Measurements from ENCODE around the gene SURF1. TPM values are rescaled to one million over a fixed set of nuclear protein-coding genes. Genes with fewer than 3 reads are reported as not detected.
"Not testable (repeated sequence)": the region's sequence is repeated elsewhere in the genome, so short reads cannot be mapped to it uniquely, and the experiment has no call there.

The SURF1 gene
- total RNA-seq, 1 donor from 2014 or later, result 30.7 TPM

DNA sequence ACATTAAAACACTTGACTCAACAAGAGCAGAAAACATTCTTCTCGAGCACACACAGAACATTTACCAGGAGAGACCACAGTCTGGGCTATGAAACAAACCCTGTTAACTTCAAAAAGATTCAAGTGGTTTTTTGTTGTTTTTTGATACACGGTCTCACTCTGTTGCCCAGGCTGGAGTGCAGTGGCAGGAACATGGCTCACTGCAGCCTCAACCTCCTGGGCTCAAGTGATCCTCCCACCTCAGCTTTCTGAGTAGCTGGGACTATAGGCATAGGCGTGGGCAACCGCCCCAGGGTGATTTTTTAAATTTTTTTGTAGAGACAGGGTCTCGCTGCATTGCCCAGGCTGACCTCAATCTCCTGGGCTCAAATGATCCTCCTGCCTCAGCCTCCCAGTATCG lies 29.3 kb downstream of the SURF1 start:
- not testable (repeated sequence) for DNase-seq (ENCODE audit: low read depth)

DNA sequence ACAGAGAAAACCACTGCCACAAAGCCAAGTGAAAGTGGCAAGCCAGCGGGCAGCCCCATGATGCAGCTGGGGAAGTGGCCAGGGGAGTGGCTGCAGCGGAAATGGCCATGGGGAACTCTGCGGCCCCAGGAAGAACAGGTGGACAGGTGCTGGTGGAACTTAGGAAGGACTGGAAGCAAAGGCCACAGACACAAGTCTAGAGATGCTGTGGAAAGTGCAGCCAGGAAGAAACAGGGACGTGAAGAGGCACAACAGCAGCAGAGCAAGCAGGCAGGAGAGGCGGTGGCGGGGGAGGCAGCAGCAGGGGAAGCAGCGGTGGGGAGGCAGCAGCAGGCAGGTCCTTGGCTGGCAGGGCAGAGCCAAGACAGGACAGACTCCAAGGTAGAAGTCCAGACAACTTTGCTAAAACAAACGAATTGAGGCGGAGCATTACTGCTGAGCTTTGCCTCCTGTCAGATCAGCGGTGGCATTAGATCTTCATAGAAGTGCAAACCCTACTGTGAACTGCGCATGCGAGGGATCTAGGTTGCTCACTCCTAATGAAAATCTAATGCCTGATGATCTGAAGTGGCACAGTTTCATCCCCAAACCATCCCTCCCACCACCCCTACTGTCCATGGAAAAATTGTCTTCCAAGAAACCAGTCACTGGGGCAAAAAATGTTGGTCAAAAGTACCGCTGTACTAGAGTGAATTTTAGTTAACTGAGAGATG lies 32.1 kb downstream of the SURF1 start:
- DNase-seq (ENCODE audit: low read depth), result no peak

DNA sequence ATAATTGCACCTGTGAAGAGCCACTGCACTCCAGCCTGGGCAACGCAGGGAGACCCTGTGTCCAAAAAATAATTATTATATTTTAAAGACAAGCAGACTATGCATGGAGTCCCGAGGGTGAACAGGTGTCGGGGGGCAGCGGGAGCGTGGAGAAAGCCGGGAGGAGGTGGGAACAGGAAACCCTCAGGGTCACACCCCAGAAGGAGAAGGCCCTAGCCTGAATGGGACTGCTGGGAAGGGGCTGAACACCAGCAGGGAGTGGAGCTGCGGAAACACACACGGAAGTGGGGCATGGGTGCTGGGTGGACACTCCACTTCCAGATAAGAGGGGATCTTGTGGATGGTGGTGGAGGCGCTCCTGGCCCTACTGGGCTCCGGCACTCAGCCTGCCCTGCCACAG lies 33.1 kb downstream of the SURF1 start:
- DNase-seq (ENCODE audit: low read depth), result no peak

DNA sequence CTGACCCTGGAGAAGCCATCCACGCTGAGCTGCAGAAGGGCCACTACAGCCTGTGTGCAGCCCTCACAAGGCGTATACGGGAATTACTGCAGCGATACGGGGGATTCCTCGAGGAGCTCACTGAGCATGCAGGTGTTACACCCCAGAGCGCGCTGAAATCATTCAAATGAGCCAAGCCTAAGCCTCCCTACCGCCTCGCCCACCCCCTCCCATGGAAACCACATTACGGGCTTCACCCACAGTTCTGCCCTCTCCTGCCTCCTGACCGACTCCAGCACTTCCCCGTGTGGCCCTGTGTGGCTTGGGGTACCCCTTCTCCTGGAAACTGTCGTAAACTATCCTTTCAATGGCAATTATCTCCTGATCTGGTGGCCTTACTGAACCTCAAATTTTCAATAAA lies 33.6 kb downstream of the SURF1 start:
- no peak for DNase-seq (ENCODE audit: low read depth)

DNA sequence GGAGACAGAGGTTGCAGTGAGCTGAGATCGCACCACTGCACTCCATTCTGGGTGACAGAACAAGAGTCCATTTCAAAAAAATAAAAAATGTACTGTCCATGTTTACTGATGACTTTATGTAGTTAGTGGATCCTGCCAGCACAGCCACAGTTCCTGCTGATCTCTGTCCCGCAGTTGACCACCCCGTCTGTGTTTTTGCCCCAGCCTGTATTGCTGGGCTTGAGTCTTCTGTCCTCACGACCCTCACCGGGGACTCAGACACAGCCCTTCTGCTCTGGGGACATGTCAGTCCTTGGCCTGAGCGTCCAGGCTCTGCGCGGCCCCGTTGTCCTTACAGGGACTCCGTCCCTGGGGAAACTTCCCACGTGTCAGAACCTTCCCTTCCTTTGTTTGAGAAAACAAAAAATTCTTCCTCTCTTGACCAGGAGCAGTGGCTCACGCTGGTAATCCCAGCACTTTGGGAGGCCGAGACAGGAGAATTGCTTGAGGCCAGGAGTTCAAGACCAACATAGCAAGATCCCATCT lies 34.8 kb downstream of the SURF1 start:
- DNase-seq (ENCODE audit: low read depth), result no peak

DNA sequence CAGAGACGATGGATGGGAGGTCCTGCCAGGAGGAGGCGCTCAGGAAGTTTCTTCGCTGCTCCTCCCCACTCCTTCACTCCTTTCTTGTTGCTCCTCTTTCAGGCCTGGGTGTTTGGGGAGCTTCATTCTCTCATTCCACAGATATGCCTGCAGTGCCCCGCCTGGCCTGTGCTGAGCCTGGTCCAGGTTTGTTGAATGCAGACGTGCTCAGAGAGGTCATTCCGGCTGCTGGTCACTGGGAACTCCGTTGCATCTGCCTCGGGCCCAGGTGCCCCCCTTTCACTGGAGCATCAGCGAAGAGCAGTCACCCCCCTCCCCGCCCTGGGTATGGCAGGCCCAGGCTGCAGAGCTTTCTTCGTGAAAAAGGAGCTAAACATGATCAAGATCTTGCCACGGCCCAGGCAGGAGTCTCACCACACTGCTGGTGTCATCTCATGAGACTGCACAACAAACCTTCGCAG lies 35.8 kb downstream of the SURF1 start:
- no peak for DNase-seq (ENCODE audit: low read depth)

DNA sequence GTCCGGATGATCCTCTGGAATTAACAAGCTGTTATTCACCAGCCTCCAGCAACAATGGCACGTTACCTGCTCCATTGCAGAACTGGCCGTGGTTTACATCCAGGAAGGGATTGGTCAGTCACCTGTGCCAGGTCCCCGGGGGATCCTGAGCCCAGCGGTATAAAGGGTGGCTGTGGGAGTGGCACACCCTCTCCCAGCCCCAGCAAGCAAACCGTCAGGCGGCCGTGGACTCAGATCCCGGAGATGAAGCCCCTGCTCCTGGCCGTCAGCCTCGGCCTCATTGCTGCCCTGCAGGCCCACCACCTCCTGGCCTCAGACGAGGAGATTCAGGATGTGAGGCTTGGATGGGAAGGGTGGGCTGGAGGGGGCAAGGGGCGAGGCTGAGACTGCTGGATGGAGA lies 38.7 kb downstream of the SURF1 start:
- not testable (repeated sequence) for DNase-seq (ENCODE audit: low read depth)

DNA sequence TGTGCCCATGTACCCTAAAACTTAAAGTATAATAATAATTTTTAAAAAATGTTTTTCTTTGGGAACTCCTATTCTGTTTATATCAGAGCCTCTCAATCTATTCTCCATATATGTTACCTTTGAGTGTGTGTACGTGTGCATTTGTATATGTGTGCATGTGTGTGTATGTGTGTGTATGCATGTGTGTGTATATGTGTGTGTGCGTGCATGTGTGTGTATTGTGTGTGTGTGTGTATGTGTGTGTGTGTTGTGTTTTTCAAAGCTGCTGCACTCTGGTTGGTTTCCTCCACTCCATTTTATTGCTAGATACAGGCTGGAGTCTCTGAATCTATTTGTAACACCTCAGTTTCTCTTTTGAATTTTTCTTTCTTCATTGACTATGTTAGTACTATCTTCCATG lies 40.3 kb downstream of the SURF1 start:
- DNase-seq (ENCODE audit: low read depth), result no peak

DNA sequence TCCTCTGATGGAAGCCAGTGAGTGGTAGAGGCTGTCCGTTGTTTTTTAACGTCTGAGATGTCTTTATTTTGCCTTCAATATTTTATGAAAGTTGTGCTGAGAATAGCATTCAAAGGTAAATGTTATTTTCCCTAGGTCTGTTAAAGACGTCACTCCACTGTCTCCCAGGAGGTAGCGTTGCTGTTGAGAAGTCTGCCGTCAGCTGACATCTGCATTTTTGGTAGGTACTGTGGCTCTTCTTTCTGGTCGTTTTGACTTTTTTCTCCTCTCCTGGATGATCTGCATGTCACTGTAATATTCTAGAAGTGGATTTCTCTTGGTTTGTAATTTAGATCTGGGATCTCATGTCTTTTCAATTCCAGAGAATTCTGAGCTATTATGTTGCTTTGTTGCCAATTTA lies 46.7 kb downstream of the SURF1 start:
- no peak for DNase-seq (ENCODE audit: low read depth)

DNA sequence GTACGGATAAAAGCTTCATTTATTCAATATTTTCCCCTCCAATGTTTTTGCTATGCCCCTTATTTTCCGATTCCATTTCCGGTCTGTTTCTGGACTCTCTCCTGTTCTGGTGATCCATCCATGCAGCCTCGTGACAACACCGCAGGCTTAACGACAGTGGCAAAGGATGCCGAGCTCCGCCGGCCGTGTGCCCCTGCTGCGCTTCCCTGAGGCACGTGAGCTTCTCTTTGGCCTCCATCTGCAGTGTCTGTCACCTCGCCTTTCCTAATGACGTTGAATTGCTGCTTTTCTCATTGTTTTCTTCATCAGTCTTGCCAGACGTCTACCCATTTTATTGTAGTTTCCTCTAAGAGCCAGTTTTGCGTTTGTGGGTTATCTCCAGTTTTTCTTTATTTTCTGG lies 49.0 kb downstream of the SURF1 start:
- DNase-seq (ENCODE audit: low read depth), result no peak

DNA sequence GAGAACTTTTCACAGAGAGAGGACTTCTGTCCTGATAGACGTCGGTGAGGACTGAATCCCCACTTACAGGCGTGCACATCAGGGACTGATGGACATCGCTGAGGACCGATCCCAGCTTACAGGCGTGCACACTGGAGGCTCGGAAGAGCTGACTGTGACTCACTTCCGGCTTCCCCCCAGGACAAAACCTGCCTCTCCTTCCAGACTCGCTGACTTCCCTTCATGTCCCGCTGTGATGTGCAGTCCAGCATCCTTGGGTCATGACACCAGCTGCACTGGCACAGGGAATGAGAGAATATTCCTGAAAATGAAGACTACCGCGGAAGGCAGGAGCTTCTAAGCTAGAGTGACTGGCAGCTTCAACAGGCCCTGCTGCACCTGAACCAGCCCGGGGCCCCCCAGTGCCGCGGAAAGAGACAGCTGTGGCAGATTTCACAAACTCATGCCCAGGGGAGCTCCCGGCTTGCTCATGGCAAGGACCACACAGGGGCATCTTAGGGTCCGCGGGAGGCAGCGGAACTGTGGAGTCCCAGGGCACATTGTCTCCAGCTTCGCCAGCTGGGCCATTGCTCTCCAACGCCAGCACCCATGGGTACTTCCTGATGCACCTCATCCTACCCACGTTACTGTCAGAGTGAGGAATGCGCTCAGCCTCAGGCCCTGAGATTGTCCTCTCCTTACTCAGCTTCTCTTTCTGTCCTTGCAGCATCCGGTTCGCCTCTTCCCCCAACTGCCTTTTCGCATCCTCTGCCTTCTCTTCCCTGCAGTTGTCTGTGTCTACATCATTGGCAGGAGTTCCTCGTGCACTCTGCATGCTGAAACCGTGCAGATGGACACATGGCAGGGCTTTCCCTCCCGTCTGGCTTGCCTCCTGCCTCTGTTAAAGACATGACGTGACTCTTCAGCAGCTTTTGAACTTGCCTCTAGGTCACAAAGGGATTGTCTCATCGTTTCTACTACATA lies 49.8 kb downstream of the SURF1 start:
- peak; percentile 9 for DNase-seq (ENCODE audit: low read depth)

DNA sequence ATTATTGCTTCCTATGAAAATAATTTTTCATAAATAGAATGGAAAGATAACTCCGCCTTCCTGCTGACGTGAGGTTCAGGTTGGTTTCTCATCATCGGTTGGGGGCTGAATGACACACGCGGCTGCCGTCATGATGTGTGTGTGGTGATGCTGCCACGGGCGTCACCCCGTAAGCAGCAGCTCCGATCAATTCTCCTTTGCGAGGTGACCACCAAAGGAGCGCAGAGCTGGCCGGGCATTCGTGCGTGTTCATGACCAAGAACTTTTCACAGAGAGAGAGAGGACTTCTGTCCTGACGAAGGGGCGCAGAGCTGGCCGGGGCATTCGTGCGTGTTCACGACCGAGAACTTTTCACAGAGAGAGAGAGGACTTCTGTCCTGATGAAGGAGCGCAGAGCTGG lies 50.6 kb downstream of the SURF1 start:
- DNase-seq (ENCODE audit: low read depth), result no peak

DNA sequence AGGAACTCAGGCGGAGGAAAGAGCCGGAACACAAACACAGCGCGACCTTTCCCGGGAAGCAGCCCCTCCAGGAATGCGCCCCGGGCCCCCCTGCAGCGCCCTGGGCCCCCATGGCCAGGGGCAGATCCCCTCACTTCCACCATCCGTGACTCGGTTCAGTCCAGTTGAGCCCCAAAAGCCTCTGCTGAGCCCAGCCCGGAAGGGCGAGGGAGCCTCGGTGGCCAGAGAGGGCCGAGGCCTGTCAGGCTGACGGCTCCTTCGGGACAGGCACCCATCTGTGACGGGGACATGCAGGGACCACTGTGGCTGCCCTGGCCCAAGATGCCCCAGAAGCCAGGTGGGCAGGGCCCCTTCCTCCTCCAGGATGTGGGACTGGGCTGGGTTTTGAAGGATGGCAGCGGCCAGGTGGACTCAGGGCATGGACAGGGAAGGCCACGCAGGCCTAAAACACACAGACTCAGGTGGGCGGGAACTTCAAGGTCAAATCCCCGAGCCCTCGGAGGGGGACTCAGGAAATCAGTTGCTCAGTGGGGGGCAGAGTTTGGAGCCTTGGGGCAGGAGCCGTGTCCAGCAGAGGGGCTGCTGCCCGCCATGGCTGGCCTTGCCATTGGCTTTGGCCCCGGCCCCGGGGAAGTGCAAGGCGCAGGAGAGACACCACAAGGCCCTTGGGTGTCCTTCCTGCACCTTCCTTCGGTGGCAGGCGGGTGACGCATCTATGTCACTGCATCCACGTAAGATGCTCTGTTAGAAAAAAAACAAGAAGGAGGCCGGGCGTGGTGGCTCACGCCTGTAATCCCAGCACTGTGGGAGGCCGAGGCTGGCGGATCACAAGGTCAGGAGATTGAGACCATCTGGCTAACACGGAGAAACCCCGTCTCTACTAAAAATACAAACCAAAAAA lies 51.6 kb downstream of the SURF1 start:
- DNase-seq (ENCODE audit: low read depth), result no peak

DNA sequence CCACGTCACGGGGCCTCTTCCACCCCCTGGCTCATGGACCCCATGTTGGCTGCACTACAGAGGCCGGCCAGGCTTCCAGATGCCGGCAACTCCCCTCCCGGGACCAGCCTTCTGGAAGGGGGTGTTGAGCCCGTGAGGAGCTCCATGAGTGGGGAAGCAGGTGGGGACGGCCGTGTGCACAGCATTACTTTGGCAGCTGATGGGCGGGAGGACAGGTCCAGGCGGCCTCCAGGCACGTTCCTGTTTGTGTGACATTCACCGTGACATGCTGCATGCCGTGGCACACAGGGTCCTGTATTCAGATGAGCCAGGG lies 52.2 kb downstream of the SURF1 start:
- no peak for DNase-seq (ENCODE audit: low read depth)

DNA sequence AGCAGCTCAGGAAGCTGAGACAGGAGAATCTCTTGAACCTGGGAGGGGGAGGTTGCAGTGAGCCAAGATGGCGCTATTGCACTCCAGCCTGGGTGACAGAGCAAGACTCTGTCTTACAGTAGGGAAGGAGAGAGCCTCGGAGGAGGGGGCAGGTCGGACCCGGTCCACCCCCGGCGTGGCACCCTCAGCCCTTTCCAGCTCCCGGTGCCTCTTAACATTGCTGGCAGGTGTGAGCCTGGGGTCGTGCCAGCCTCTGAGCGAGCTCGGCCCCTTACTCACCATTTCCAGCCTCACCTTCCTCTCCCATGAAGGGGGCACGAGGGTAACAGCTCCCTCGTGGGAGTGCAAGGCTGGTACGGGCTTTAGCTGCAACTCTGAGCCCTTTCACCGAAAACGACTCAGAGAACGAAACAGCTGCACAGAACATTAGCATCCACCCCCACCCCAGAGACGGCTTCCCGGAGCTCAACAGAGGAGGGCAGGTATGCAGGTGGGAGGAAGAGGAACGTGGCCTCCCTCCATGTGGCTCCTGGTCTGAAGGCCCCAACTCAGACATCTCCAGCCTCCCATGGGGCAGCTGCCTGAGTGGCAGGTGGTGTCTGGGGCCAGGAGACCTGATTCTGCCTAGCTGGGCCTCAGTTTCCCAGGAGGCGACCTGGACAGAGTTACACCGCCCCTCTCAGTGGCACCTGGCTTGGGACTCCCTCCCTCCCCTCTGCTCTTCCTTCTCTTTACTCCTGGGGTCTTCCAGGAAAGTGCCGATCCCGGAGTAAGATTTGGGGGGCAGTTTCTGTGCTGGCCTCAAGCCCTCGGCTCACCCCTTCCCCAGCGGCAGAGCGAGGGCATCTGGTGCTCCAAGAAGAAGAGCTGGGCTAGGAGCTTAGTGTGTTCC lies 52.8 kb downstream of the SURF1 start:
- no peak for DNase-seq (ENCODE audit: low read depth)

Other genes starting within 250 kb of the SURF1 start
- gene RALGDS, start 235.2 kb downstream of the SURF1 start, total RNA-seq, result 11.3 and 17.6 TPM in 2 replicates
- 1.4 and 5.9 TPM in 2 replicates for gene GBGT1, start 192.6 kb downstream of the SURF1 start, total RNA-seq
- not detected in 2 replicates for gene OBP2B, start 147.2 kb downstream of the SURF1 start, total RNA-seq
- gene ABO, start 81.3 kb downstream of the SURF1 start, total RNA-seq, result not detected in 2 replicates
- gene SURF6, start 20.3 kb downstream of the SURF1 start, total RNA-seq, result 26.7 and 30.9 TPM in 2 replicates
- gene MED22, start 8.4 kb downstream of the SURF1 start, total RNA-seq, result 34.7 and 37.4 TPM in 2 replicates
- gene RPL7A, start 8.3 kb downstream of the SURF1 start, total RNA-seq, result 1,608 and 1,677 TPM in 2 replicates
- gene SURF2, start 63 bp upstream of the SURF1 start, total RNA-seq, result 12.6 and 12.9 TPM in 2 replicates
- 252 and 296 TPM in 2 replicates for gene SURF4, start 19.6 kb upstream of the SURF1 start, total RNA-seq
- 0.21 and 2.2 TPM in 2 replicates for gene STKLD1, start 19.9 kb upstream of the SURF1 start, total RNA-seq
- 28.5 and 32.7 TPM in 2 replicates for gene REXO4, start 61.5 kb upstream of the SURF1 start, total RNA-seq
- gene ADAMTS13, start 65.9 kb upstream of the SURF1 start, total RNA-seq, result 1.2 and 2.5 TPM in 2 replicates
- gene CACFD1, start 103.5 kb upstream of the SURF1 start, total RNA-seq, result 20.2 and 26.6 TPM in 2 replicates
- 16.0 and 16.9 TPM in 2 replicates for gene SLC2A6, start 122.6 kb upstream of the SURF1 start, total RNA-seq
- 441 and 664 TPM in 2 replicates for gene MYMK, start 168.5 kb upstream of the SURF1 start, total RNA-seq
- 4.7 and 8.1 TPM in 2 replicates for gene ADAMTSL2, start 178.2 kb upstream of the SURF1 start, total RNA-seq